Activated CD4-positive, alpha-beta T cell treated with anti-CD3 and anti-CD28 coated beads for 24 hours (primary cell): ENCODE data around the gene PACSIN3.

Experiments
- DNase-seq, 2 donors: peaks; one replicate each; pipeline ENCODE4 v3.0.0-alpha.2; 2020; ENCODE audit warnings: low read depth in 2 of 2

The PACSIN3 gene

DNA sequence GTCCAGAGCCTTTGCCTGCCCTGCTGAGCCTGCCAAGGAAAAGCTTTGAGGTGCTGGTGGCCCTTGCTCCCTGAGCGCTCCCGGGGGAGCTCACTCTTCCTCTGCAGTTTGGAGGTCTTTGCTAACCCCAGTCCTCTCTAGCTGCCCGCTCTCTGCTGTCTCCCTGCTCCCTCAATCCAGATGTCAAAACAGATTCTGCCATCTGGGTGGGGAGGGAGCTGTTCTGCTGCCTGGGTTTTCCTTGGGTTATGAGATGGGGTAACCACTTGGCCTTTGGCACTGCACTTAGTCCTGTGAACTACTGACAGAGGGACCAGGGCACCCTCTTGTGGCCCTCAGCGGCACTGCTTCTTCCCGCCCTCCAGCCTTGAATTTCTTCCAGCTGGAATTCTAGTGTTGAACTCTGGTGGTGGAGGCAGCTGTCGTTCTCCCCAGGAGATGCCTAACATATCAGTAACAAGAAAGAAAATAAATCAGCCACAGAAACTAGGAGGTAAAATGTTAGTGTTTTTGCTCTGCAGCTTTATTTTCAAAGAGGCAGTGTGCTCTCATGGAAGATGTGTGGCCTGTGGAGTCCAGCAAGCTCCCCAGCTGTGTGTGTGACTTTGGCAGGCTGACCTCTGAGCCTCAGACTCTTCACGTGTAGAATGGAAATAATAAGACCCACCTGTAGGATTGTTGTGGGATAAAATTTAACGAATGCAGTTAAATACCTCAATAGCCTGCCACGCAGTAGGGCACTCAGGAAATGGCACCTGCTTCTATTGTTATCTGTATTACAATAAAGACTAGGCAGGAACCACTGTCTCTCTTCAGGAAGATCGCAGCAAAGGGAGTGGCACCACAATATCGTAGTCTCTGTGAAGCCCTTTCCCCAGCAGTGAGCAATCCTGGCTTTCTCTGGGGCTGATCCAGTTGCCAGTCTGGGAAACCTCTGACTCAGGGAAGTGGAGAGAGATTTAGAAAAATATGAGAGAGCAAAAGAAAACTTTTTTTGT lies 33.0 kb downstream of the PACSIN3 start:
- DNase-seq = peak; percentile 36 to 51

DNA sequence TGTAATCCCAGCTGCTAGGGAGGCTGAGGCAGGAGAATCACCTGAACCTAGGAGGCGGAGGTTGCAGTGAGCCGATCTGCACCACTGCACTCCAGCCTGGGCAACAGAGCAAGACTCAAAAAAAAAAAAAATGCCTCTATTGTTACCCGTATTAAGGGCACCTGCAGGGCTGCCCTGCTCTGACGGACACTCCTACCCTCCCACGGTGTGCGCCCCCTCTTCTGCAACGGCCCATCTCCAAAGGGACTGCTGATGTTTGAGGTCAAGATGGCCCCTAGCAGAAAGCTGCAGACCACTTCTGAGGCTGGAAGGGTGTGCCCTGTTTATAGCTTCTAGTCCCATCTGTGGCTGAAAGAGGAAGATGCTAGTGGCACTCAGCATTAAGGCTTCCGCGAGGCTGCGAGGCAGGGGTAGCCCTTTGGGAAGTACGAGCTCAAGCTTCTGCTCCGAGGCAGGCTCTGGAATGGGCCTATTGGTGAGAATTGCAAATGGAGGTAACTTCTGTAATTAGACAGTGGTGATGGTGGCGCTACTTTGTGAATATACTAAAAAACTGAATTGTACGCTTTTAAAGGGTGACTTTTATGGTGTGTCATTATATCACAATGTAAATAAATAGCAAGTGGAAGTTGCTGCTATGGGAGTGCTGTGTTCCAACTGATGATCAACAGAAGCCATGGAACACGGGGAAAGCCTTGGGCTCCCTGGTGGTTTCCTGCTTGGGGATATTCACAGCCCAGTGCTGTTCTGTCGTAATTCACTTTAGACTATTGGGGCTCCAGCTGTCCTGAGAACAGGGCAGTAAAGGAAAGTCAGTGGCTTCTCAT lies 33.9 kb downstream of the PACSIN3 start:
- no peak for DNase-seq

DNA sequence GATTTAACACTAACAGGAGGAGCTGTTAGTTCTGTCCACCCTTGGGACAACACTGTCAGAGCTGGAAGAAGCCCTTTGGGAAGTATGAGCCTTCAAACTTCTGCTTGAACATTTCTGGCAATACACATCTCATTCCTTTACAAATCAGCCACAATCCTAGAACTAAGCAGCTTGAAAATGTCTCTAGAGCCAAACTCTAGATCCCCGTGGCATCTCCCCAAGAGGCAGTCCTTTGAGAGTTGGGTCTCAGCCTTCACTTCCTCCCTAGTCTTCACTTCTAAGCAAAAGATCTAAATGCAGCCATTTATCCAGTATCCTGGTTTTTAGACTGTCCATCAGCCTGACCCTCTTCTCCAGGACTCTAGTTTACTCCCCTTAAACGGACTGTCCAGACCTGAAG lies 36.5 kb downstream of the PACSIN3 start:
- DNase-seq = no peak

DNA sequence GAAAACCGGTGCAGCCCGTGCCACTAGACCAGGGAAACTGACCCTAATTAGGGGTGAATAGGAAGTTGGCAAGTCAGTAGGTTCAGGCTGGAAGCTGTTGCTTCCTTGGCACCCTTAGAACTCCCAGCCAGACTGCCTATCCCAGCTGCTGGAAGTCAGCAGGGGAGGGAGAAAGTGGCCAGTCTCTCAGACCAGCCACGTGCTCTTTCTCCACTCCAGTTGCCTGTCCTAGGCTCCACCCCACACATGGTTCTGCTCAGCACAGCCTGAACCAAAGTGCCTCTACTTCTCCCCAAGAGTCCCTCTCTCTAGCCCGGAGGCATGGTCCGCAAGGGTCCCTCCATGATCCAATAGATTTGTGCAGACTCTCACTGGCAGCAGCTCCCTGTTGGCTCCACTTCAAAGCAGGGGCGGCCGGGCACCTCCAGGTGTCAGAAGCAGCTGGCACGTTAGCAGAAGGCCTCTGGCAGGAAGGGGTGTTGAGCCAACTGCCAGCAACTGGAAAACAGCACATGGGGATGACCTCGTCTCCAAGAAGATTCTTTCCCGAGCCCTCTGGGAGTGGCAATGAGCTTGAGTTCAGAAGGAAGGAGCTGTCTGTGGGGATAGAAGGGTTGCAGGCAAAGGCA lies 37.2 kb downstream of the PACSIN3 start:
- DNase-seq = no peak

DNA sequence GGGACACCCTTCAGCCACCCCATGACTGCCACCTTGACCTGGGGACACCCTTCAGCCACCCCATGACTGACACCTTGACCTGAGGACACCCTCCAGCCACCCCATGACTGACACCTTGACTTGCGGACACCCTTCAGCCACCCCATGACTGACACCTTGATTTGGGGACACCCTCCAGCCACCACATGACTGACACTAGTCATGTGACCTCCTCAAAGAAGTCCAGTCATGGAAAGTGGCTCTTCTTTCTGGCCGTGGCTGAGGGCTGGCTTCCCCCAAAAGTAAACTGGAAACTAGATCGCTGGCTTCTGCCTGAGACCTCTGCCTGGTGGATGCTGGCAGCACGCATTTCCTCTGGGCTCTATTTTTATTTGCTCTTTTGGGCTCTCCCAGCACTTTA lies 38.0 kb downstream of the PACSIN3 start:
- DNase-seq = no peak

DNA sequence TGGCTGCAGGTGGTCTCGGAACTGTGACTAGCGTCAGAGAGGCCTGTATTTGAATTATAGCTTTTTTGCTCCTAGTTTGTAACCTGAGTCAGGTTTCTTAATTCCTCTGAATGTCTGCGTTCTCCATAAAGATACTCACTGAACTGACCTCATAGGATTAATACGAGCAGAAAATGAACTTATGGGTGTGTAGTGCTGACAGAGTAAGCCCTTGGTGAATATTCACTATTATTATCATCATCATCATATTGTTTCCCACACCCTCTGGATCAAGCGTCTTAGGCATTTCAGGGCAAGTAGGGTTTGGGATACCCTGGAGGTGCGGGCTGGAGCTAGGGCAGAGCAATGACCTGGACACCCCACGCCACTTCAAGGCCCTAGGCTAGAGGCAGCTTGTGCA lies 38.6 kb downstream of the PACSIN3 start:
- no peak for DNase-seq

DNA sequence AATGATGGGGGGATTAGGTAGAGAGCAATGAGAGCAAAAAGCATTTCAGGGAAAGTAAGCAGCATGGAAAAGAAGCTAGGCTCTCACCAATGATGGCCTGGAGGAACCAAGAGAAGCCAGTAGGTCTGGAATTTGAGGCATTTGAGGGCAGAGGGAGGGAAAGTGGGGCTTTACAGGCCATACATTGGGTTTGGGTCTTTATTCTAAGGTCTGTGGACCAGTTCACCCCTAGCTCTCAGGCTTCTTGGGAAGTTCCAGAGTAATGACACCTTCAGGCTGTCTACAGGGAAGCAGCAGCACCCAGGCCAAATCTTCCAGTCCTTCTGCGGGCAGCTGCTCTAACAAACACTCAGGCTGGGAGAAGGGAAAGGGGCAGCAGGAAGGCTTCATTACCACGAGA lies 39.0 kb downstream of the PACSIN3 start:
- DNase-seq = no peak

DNA sequence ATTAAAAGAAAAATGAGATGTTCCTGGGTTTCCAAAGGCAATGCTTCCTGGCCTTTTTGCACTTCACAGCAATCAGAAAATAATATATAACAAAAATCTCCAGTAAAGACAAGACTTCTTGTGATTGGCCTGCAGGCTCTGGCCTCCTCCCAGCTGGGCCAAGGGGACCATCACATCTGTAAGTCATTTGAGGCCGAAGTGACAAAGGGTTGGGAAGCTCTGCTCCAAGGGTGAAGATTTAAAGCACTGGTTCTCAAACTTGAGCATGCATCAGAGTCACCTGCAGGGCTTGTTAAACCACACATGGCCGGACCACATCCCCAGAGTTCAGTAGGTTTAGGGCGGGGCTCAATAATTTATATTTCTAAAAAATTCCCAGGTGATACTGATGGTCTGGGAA lies 41.7 kb downstream of the PACSIN3 start:
- no peak for DNase-seq

DNA sequence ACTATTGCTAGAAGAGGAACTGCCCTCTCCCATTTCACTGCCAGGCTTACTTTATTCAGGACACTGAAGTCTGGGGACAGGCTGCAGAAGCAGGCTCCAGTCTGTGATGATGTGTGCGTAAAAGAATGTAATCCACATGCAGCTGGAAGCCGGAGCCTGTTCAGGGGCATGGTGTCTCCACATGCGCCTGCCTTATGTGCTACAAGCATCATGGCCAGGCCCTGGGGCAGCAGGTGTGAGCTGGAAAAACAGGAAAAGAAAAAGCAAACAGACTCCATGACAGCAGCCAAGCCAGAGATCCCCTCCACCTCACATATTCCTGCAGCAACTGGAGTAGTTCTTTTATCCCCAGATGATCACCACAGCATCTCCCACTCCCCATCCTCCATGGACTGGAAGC lies 42.9 kb downstream of the PACSIN3 start:
- no peak for DNase-seq

DNA sequence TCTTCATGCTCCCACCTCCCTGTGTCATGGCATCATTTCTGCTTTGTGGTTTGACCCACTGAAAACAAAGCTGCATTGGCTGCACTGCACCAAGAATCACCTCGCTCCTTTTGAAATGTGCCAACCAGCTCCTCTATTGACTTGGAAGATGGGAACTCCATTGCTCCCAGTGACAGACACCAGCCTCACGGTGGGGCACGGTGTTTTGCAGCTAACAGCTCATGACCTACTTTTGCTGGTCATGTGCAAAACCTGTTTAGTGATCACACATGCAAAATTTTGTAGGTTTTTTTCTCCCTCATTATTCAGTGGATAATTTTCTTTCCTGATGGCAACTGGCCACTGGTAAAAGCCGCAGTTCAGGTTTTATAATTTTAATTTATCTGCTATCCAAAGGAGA lies 46.4 kb downstream of the PACSIN3 start:
- DNase-seq = no peak

DNA sequence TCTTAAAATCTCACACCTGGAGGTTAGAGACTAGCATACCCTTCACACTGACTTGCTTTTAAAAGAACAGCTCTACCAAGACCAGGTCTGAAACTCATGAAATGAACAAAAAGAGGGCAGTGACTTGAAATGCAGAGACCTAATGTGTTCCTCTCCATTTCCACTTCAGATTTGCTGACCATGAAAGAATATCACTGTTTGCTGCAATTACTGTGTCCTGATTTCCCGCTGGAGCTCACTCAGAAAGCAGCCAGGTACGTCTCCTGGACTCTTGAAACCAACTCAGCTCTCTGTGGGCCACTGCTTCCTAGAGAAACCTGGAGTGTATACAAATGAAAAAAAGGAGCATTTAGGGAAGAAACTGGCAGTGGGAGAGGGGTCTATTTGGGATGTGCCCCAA lies 48.8 kb downstream of the PACSIN3 start:
- no peak for DNase-seq

DNA sequence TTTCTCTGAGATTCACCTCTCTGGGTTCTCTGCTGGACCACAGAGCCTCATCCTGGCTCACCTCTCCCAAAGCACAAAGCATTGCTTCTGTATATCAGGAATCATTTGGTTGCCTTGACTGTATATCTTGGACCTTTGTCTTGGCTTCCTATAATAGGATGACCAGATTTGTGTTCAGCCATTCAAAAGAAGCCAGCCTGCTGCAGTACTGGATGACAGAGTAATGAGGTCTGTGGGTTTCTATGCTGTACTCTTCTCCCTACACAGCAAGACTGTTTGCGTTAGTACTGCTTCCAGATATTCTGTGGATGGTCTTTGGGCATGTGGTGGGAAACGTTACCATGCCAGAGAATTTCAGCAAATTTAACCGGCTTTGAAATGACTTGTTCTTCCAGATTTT lies 49.3 kb downstream of the PACSIN3 start:
- DNase-seq = no peak

DNA sequence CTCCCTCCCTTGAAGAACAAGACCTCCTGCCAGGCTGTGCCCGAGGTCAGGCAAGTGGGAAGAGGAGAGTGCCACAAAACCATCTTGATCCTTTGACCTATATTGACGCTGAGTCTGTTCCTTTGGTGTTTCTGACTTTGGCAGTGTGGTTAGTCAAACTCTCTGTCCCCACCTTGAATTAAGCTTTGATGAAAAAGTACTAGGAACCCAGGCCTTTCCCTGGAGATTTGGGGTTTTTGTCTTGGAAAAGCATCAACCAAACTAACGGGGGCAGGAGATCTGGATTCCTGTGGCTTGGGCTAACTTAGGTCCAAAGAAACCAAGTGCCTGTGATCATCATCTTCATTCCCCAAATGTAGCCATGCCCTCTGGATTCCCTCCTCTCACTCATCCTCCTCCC lies 49.9 kb downstream of the PACSIN3 start:
- DNase-seq = no peak

DNA sequence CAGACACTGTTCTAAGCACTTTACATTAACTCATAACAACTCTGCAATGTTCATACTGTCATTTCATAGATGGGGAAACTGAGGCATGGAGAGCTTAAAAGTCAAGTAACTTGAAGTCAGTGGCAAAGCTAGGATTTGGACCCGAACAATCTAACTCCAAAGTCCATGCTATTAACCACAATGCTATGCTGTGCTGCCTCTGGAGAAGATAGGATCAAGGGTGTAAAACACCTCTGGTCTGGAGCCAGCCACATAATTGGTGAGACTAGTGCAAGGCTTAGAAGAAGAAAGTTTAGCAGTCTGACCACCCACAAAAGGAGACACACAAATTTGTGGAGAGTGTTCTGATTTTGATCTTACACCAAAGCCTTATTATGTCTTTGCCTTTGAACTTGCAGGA lies 53.3 kb downstream of the PACSIN3 start:
- DNase-seq = no peak

DNA sequence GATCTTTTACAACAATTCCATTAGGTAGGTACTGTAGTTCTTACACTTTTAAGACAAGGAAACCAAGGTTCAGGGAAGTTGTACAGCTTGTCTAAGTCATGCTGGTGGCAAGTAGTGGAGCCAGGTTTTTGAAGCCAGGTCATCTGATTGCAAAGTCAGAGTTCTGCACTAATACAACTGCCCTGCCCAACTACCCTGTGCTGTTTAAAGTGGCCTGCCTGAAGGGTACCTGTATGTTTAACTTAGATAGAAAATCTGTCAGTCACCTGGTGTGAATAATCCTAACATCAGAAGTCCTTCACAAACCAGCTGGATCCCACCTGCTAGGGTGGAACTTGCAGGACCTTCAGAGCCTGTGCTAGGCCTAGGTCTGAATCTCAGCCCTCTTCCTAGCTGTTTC lies 53.7 kb downstream of the PACSIN3 start:
- no peak for DNase-seq

DNA sequence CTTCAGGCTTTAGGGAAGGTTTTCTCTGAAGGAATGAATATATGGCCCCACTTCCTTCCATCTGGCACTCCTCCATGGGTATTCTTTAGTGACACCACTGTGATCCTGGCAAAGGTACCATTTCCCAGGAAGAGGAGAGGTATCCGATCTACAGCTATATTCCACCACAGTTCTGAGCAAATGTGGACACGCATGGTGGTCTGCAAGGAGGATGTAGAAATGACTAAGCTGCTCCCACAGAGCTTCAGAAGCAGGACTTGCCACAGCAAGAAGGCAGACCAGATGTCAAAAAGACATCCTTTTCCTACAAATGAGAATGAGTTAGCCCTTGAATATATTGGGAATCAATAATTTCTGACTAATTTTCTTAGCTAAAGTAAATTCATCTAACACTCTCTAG lies 55.1 kb downstream of the PACSIN3 start:
- DNase-seq = no peak

DNA sequence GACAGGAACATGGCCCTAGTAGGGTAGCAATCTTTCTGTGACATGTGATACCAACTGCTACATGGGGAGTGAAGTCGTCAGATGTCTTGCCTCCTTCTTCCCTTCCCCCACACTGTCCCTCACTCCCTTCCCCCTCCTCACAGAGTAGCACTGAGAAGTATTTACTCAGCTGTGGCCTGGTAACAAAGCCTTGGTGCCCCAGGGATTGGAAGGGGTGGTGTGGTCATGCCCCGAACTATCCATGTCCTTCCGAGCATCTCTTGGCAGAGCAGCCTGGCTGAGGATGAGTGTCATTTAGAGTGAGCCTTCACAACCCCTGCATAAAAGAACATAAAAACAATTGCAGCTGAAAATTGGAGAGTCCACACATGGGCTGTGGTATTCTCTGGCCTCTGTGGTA lies 55.7 kb downstream of the PACSIN3 start:
- no peak for DNase-seq
